Parathyroid adenoma (tissue), 2 donors: ENCODE results near the gene C9orf153.

Source experiments
- H2AFZ ChIP-seq: fragments of 300-600 bp; sonication (generic); one replicate; pipeline ENCODE4 v1.7.0; 2017; ENCODE audit warnings: antibody characterized with exemption, mild to moderate bottlenecking
- H3K27ac ChIP-seq: fragments of 300-600 bp; sonication (generic); one replicate; pipeline ENCODE4 v1.7.0; 2017
- H3K27me3 ChIP-seq: fragments of 300-600 bp; sonication (generic); one replicate; pipeline ENCODE4 v1.7.0; 2017; ENCODE audit warnings: low read length; ENCODE audit not compliant: control insufficient read depth, insufficient read depth
- H3K36me3 ChIP-seq: fragments of 300-600 bp; sonication (generic); one replicate; pipeline ENCODE4 v1.7.0; 2017; ENCODE audit warnings: low read length; ENCODE audit not compliant: control insufficient read depth, insufficient read depth
- H3K4me1 ChIP-seq: fragments of 300-600 bp; sonication (generic); one replicate; pipeline ENCODE4 v1.7.0; 2017; ENCODE audit warnings: control low read depth
- H3K4me2 ChIP-seq: fragments of 300-600 bp; sonication (generic); one replicate; pipeline ENCODE4 v1.7.0; 2017; ENCODE audit warnings: low read length
- H3K4me3 ChIP-seq: fragments of 300-600 bp; sonication (generic); one replicate; pipeline ENCODE4 v1.7.0; 2017; ENCODE audit warnings: low read depth, low read length
- H3K79me2 ChIP-seq: fragments of 300-600 bp; sonication (generic); one replicate; pipeline ENCODE4 v1.7.0; 2017; ENCODE audit warnings: control low read depth
- H3K9ac ChIP-seq: fragments of 300-600 bp; sonication (generic); one replicate; pipeline ENCODE4 v1.7.0; 2017; ENCODE audit warnings: mild to moderate bottlenecking
- H3K9me3 ChIP-seq: fragments of 300-600 bp; sonication (generic); one replicate; pipeline ENCODE4 v1.7.0; 2017; ENCODE audit warnings: low read length; ENCODE audit not compliant: control insufficient read depth
- TF ChIP-seq, protein P1 (sequence below): fragments of 300-600 bp; sonication (generic); IDR thresholded peaks from one replicate; pipeline ENCODE4 v1.7.0; 2017; ENCODE audit warnings: antibody characterized with exemption, mild to moderate bottlenecking
- donor health status: primary hyperparathyroidism.

The C9orf153 gene

GRCh38 chr9:86246752-86247161 lies 12.7 kb downstream of the C9orf153 start:
- Histone ChIP-seq H3K4me1 (no peaks in the 10 kb centered on the region), H3K27me3 (no peaks in the 10 kb centered on the region), H3K79me2 (no peaks in the 10 kb centered on the region), H3K4me3 (no peak overlapping the region), H3K36me3 (no peaks in the 10 kb centered on the region), H3K9me3 (no peaks in the 10 kb centered on the region), H3K27ac (no peak overlapping the region), H3K9ac (no peak overlapping the region), H3K4me2 (no peak overlapping the region), H2AFZ (no peak overlapping the region)
- TF ChIP-seq, protein P1, sequence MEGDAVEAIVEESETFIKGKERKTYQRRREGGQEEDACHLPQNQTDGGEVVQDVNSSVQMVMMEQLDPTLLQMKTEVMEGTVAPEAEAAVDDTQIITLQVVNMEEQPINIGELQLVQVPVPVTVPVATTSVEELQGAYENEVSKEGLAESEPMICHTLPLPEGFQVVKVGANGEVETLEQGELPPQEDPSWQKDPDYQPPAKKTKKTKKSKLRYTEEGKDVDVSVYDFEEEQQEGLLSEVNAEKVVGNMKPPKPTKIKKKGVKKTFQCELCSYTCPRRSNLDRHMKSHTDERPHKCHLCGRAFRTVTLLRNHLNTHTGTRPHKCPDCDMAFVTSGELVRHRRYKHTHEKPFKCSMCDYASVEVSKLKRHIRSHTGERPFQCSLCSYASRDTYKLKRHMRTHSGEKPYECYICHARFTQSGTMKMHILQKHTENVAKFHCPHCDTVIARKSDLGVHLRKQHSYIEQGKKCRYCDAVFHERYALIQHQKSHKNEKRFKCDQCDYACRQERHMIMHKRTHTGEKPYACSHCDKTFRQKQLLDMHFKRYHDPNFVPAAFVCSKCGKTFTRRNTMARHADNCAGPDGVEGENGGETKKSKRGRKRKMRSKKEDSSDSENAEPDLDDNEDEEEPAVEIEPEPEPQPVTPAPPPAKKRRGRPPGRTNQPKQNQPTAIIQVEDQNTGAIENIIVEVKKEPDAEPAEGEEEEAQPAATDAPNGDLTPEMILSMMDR = no peak

DNA sequence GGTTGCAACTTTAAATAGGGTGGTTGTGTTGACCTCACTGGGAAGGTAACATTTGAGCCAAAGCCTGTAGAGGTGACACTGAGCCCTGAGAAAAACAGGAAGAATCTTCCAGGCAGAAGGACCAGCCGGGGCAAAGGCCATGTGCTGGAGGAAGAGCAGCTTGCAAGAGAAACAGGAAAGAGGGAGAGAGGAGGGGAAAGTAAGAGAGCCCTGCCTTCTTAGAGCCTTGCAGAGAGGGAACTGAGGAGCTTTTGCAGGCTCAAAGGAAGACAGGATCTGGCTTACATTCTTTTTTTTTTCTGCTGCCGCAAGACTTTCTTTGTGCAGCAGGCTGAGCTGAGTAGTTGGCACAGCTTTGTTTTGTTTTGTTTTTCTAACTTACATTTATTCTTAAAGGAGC lies 17.4 kb downstream of the C9orf153 start:
- no peak overlapping the region for H3K4me3 ChIP-seq
- no peaks in the 10 kb centered on the region for H3K9me3 ChIP-seq
- no peaks in the 10 kb centered on the region for H3K36me3 ChIP-seq
- no peak overlapping the region for H3K9ac ChIP-seq
- H3K27me3 ChIP-seq = no peaks in the 10 kb centered on the region
- H3K79me2 ChIP-seq = no peaks in the 10 kb centered on the region
- TF ChIP-seq, protein P1 = no peak
- H3K4me1 ChIP-seq = peaks cover 5% of the 10 kb centered on the region
- H2AFZ ChIP-seq = no peak overlapping the region
- H3K4me2 ChIP-seq = no peak overlapping the region
- no peak overlapping the region for H3K27ac ChIP-seq

GRCh38 chr9:86241216-86241615 lies 18.2 kb downstream of the C9orf153 start:
- H3K4me1 ChIP-seq = peaks cover 5% of the 10 kb centered on the region
- no peak overlapping the region for H2AFZ ChIP-seq
- no peak overlapping the region for H3K4me2 ChIP-seq
- no peaks in the 10 kb centered on the region for H3K36me3 ChIP-seq
- no peaks in the 10 kb centered on the region for H3K79me2 ChIP-seq
- no peaks in the 10 kb centered on the region for H3K9me3 ChIP-seq
- TF ChIP-seq, protein P1 = no peak
- no peak overlapping the region for H3K4me3 ChIP-seq
- no peaks in the 10 kb centered on the region for H3K27me3 ChIP-seq
- no peak overlapping the region for H3K27ac ChIP-seq
- H3K9ac ChIP-seq = no peak overlapping the region

DNA sequence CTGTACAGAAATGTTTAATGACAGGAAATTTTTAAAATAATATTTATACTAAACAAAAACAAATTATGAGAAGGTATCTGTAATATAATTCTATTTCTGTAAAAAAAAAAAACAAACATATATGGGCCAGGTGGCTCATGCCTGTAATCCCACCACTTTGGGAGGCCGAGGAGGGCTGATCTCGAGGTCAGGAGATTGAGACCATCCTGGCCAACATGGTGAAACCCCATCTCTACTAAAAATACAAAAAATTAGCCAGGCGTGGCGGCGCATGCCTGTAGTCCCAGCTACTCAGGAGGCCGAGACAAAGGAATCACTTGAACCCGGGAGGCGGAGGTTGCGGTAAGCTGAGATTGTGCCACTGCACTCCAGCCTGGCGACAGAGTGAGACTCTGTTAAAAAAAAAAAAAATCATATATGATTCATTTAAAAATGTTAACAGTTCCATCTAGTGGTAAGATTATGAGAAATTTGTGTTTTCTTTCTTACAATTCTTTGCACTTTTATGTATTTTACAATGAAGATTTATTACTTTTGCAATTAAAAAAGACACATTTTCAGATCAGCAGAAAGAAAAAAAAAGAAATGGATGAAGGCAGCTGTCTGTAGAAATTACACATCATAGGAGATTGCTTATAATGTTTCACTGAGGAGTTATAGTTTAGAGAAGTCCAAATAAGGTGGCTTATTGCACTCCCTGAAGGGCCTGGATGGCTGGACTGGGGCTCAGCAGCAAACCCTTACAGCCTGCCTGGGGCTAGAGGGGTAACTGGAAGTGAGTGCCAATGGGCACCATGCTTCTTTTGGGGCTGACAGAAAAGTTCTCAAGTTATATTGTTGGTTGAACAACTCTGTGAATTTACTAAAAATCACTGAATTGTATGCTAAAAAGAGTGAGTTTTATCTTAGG lies 20.3 kb downstream of the C9orf153 start:
- Histone ChIP-seq H3K9ac (no peak overlapping the region), H3K27ac (no peak overlapping the region), H3K4me2 (no peak overlapping the region), H3K4me3 (no peak overlapping the region), H3K36me3 (no peaks in the 10 kb centered on the region), H3K9me3 (no peaks in the 10 kb centered on the region), H3K79me2 (no peaks in the 10 kb centered on the region), H3K4me1 (peaks cover 5% of the 10 kb centered on the region), H3K27me3 (no peaks in the 10 kb centered on the region), H2AFZ (no peak overlapping the region)
- TF ChIP-seq, protein P1 = no peak

DNA sequence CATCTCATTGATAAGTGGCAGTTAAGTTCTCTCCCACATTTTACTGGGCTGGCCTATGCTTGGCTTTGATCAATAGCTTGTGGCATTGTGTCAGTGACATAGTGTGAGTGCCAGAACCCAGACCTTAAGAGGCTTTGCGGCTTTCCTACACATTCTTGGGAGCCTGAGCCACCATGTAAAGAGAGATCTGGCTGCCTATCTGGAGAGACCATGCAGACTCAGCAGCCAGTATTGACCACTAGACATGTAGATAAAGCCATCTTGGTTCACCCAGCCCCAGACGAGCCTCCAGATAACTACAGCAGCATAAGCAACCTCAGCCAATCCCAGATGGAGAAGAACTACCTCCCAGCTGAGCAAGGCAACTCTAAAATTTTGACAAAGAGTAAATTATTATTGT lies 28.6 kb downstream of the C9orf153 start:
- no peak overlapping the region for H3K4me2 ChIP-seq
- H3K9ac ChIP-seq = no peak overlapping the region
- no peaks in the 10 kb centered on the region for H3K4me1 ChIP-seq
- no peaks in the 10 kb centered on the region for H3K9me3 ChIP-seq
- no peak overlapping the region for H2AFZ ChIP-seq
- H3K36me3 ChIP-seq = no peaks in the 10 kb centered on the region
- TF ChIP-seq, protein P1 = no peak
- no peaks in the 10 kb centered on the region for H3K27me3 ChIP-seq
- no peak overlapping the region for H3K4me3 ChIP-seq
- no peaks in the 10 kb centered on the region for H3K79me2 ChIP-seq
- H3K27ac ChIP-seq = no peak overlapping the region
